A673 (cell line): ENCODE data around the gene CDK1. TPM values are rescaled to one million over a fixed set of nuclear protein-coding genes. Genes with fewer than 3 reads are reported as not detected.

Source experiments
- BruUV-seq: library from RNA; stranded (reverse); fragments of 400-500 nt; replicated peaks from 2 replicates; lab custom pipeline; 2021; lab: Mats Ljungman, UMichigan
- CTCF ChIA-PET: fragments of 300-600 bp; sonication (Branson Sonifier 250); formaldehyde crosslinking; loops from one replicate; lab custom pipeline; 2022; ENCODE audit warnings: antibody characterized with exemption; lab: Charles Lee
- POLR2A ChIA-PET: fragments of 300-600 bp; sonication (Branson Sonifier 250); formaldehyde crosslinking; loops from one replicate; lab custom pipeline; 2022; ENCODE audit warnings: antibody characterized with exemption; ENCODE audit not compliant: low non-redundant PET; lab: Charles Lee
- DNase-seq: peaks from one replicate; pipeline ENCODE4 v3.0.0-alpha.2; 2015; ENCODE audit warnings: low spot score
- H3K27ac ChIP-seq: fragments of 200-600 bp; sonication (generic); 2 replicates; pipeline ENCODE4 v1.5.1; 2016; ENCODE audit warnings: mixed run types, low read depth, mild to moderate bottlenecking, mixed read lengths, antibody characterized with exemption, low read length; ENCODE audit not compliant: poor library complexity, severe bottlenecking
- H3K27me3 ChIP-seq: fragments of 200-600 bp; sonication (generic); replicated peaks from 2 replicates; pipeline ENCODE4 v1.6.1; 2017; ENCODE audit warnings: mixed run types, low read depth, mild to moderate bottlenecking, mixed read lengths, antibody characterized with exemption, low read length; ENCODE audit not compliant: insufficient read depth, poor library complexity
- H3K36me3 ChIP-seq: fragments of 200-600 bp; sonication (generic); 2 replicates; pipeline ENCODE4 v1.6.1; 2016; ENCODE audit warnings: mixed run types, mild to moderate bottlenecking, mixed read lengths, antibody characterized with exemption, low read length; ENCODE audit not compliant: insufficient read depth, poor library complexity, severe bottlenecking
- H3K4me1 ChIP-seq: fragments of 200-600 bp; sonication (generic); 2 replicates; pipeline ENCODE4 v1.6.1; 2017; ENCODE audit warnings: mixed run types, mild to moderate bottlenecking, mixed read lengths, antibody characterized with exemption, low read length; ENCODE audit not compliant: insufficient read depth, poor library complexity, severe bottlenecking
- H3K4me3 ChIP-seq: fragments of 200-600 bp; sonication (generic); 2 replicates; pipeline ENCODE4 v1.5.1; 2016; ENCODE audit warnings: low read depth, mixed run types, mild to moderate bottlenecking, mixed read lengths, low read length; ENCODE audit not compliant: poor library complexity, severe bottlenecking
- H3K9me3 ChIP-seq: fragments of 200-600 bp; sonication (generic); 2 replicates; pipeline ENCODE4 v1.6.1; 2016; ENCODE audit warnings: mixed run types, low read depth, mild to moderate bottlenecking, mixed read lengths, antibody characterized with exemption, low read length; ENCODE audit not compliant: poor library complexity, severe bottlenecking
- CTCF ChIP-seq: fragments of 300-800, 200-600 bp; sonication (generic); conservative IDR thresholded peaks from 2 replicates; pipeline ENCODE4 v1.5.1; 2017; ENCODE audit warnings: low read depth, mild to moderate bottlenecking, antibody characterized with exemption, low read length, moderate library complexity, mixed read lengths
- EZH2 ChIP-seq: fragments of 200-600 bp; sonication (generic); IDR thresholded peaks from 2 replicates; pipeline ENCODE4 v1.6.1; 2017; ENCODE audit warnings: borderline replicate concordance, low read depth, mild to moderate bottlenecking, mixed read lengths, antibody characterized with exemption, low read length; ENCODE audit not compliant: poor library complexity, severe bottlenecking
- intact Hi-C: fragments of 100-400 bp; cut with micrococcal nuclease; formaldehyde crosslinking; loops from one replicate; pipeline ENCODE4 v1.10.0; 2022; ENCODE audit not compliant: unreplicated experiment
- total RNA-seq: library from RNA; stranded (reverse); gene quantifications from 2 replicates; pipeline ENCODE4 v1.2.3, GENCODE V29; 2021

The CDK1 gene
- total RNA-seq, 1 experiment from 2014 or later = 168 TPM

- Histone ChIP-seq H3K27me3 (no peaks in the 10 kb centered on the region), H3K4me3 (no peak overlapping the region), H3K36me3 (peaks cover 95% of the 10 kb centered on the region), H3K27ac (peak overlapping the region; percentile 1), H3K4me1 (peaks cover 43% of the 10 kb centered on the region), H3K9me3 (no peaks in the 10 kb centered on the region)
- ChIA-PET POLR2A (no interaction called here), CTCF (no interaction called here)
- no peak for DNase-seq
- intact Hi-C loops = no loop called here
- BruUV-seq = no TSS peak
- no peak for TF ChIP-seq EZH2
These were observed 6.4 kb downstream of the CDK1 start for GRCh38 chr10:60784641-60785040.

GRCh38 chr10:60788544-60788943 is 10.3 kb downstream of the CDK1 start:
- Histone ChIP-seq H3K9me3 (no peaks in the 10 kb centered on the region), H3K36me3 (peaks cover 100% of the 10 kb centered on the region), H3K4me3 (no peak overlapping the region), H3K27me3 (no peaks in the 10 kb centered on the region), H3K4me1 (peaks cover 26% of the 10 kb centered on the region), H3K27ac (no peak overlapping the region)
- TF ChIP-seq CTCF (no peak), EZH2 (no peak)
- ChIA-PET POLR2A (interaction anchor here (0.7 kb wide), 1 partner anchor 8 kb away, joined by 3 read pairs; no protein-coding TSS in a partner anchor), CTCF (no interaction called here)
- intact Hi-C loops = no loop called here
- BruUV-seq = no TSS peak
- no peak for DNase-seq

DNA sequence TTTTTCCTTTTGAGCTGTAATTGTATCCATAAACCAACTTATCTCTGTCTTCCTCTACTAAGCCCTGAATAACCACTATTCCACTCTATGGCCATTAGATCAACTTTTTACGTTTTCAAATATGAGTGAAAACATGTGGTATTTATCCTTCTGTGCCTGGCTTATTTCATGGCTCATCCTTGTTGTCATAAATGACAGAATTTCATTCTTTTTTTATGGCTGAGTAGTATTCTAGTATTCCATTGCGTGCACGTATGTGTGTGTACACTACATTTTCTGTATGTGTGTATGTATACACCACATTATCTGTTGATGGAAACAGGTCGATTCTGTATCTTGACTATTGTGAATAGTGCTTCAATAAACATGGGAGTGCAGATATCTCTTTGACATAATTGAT is 11.1 kb downstream of the CDK1 start:
- Histone ChIP-seq H3K27me3 (no peaks in the 10 kb centered on the region), H3K4me1 (peaks cover 20% of the 10 kb centered on the region), H3K4me3 (no peak overlapping the region), H3K27ac (no peak overlapping the region), H3K9me3 (no peaks in the 10 kb centered on the region), H3K36me3 (peaks cover 100% of the 10 kb centered on the region)
- intact Hi-C loops = no loop called here
- no peak for DNase-seq
- ChIA-PET CTCF (no interaction called here), POLR2A (no interaction called here)
- BruUV-seq = no TSS peak
- TF ChIP-seq EZH2 (no peak), CTCF (no peak)

DNA sequence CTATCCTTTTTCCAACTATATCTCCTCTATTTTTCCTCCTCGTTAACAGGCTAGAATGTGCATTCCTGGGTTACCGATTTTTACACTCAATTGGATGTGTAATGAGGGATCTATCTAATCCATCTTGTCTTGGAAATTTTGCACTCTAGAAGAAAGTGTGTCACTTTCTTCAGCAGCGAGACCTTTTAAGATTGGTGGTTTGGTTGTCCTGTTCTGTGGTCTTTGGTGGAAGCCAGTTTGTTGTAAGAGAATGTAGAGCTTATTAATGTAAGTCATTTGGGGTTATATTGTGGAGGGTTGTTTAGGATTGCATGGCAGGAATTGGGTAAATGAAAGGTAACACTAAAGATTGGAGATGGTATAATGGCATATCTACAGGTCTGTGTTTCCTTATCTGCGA is 16.7 kb downstream of the CDK1 start:
- intact Hi-C loops = no loop called here
- Histone ChIP-seq H3K27me3 (no peaks in the 10 kb centered on the region), H3K27ac (no peak overlapping the region), H3K36me3 (peaks cover 76% of the 10 kb centered on the region), H3K9me3 (no peaks in the 10 kb centered on the region), H3K4me3 (no peak overlapping the region), H3K4me1 (peaks cover 2% of the 10 kb centered on the region)
- no peak for DNase-seq
- CTCF ChIA-PET = no interaction called here
- TF ChIP-seq CTCF (no peak), EZH2 (no peak)
- no TSS peak for BruUV-seq
- POLR2A ChIA-PET = no interaction called here
